ENCODE results near the gene BICC1. TPM values are rescaled to one million over a fixed set of nuclear protein-coding genes. Genes with fewer than 3 reads are reported as not detected.

The BICC1 gene
- total and polyA plus RNA-seq, 2 of the 4 experiments (the other 2 are of a cell fraction), result 5.7 to 42.5 TPM

DNA sequence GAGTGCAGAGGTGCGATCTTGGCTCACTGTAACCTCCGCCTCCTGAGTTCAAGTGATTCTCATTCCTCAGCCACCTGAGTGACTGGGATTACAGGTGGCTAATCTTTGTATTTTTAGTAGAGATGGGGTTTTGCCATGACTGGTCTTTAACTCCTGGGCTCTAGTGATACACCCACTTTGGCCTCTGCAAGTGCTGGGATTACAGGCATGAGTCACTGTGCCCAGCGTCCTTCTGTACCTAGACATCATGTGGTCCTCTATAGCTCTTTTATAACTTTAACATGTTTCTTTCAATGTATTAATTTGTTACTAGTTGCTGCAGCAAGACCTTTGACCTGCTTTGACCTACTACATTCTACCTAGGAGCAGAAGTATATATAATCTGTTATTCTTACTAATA, 38.7 kb upstream of the BICC1 start:
- ATAC-seq (ENCODE audit: low read depth) (no peak), DNase-seq (peak; percentile 53)
- no peaks in the 10 kb centered on the region for H3K79me1 ChIP-seq (ENCODE audit: low read depth in 1 of 2, low read length in 2 of 2)
- in situ Hi-C loops (cut with MboI; ENCODE audit: low sequenced_read_pairs) (no loop called here), intact Hi-C loops (cut with micrococcal nuclease) (no loop called here), dilution Hi-C loops (cut with HindIII; ENCODE audit: low sequenced_read_pairs, unreplicated experiment) (no loop called here)
- no peak overlapping the region for H3K9ac ChIP-seq (ENCODE audit: low read depth, low read length)
- H2BK20ac ChIP-seq (ENCODE audit: low read depth, low read length), result no peak overlapping the region
- POLR2A ChIA-PET (ENCODE audit: unreplicated experiment), result no interaction called here
- no peak overlapping the region for H3K14ac ChIP-seq (replicated peaks; ENCODE audit: low read depth, low read length)
- no peak overlapping the region for H3K4me2 ChIP-seq (ENCODE audit: low read depth, low read length)
- H3K23ac ChIP-seq (ENCODE audit: low read depth, low read length), result no peak overlapping the region
- no peak overlapping the region for H2BK120ac ChIP-seq (ENCODE audit: low read depth, low read length)
- H2BK15ac ChIP-seq (ENCODE audit: low read depth, low read length), result no peak overlapping the region
- no peak overlapping the region for H3K4me3 ChIP-seq (ENCODE audit: insufficient read depth, low read depth, low read length)
- H3K4me1 ChIP-seq (ENCODE audit: control insufficient read depth, insufficient read depth, low read length), result peaks cover 13% of the 10 kb centered on the region
- no peaks in the 10 kb centered on the region for H3K36me3 ChIP-seq (ENCODE audit: control insufficient read depth, insufficient read depth, low read length)
- CTCF ChIA-PET, result no interaction called here
- H3K9me1 ChIP-seq (ENCODE audit: insufficient read depth, low read length), result peaks cover 9% of the 10 kb centered on the region; the same call in 1 of the 2 replicates
- no peak overlapping the region for H3K56ac ChIP-seq (ENCODE audit: extremely low read depth, insufficient read depth, low read length)
- 0 out of 2 replicates have a peak overlapping the region, but pooled peaks have one; percentile 2 for H4K91ac ChIP-seq (ENCODE audit: insufficient read depth, low read depth, low read length)
- BruUV-seq (replicated peaks), result no TSS peak
- H3K27me3 ChIP-seq (ENCODE audit: control insufficient read depth, insufficient read depth, low read length), result no peaks in the 10 kb centered on the region
- H4K5ac ChIP-seq (ENCODE audit: low read depth, low read length), result no peak overlapping the region
- no peak overlapping the region for H2AFZ ChIP-seq (replicated peaks; ENCODE audit: low read length, poor library complexity)
- no peak overlapping the region for H3K4ac ChIP-seq (ENCODE audit: low read depth, low read length)
- H3K27ac ChIP-seq (ENCODE audit: insufficient read depth, low read length), result no peak overlapping the region
- TF ChIP-seq NFE2L2 (IDR thresholded peaks at IDR 0.05; ENCODE audit: low read depth, low read length) (no peak), FOS (IDR thresholded peaks at IDR 0.05; ENCODE audit: low read depth, low read length) (peak; percentile 14; the same call in 1 of the 2 replicates), MXI1 (IDR thresholded peaks at IDR 0.05; ENCODE audit: borderline replicate concordance, low read depth, low read length) (no peak)
- no CpG with 5 or more reads among the region's 3 CpGs for WGBS, 2 experiments (ENCODE audit: extremely low coverage in 2 of 2, insufficient read length in 1 of 2)
- H4K20me1 ChIP-seq (ENCODE audit: insufficient read depth, low read length), result no peaks in the 10 kb centered on the region
- H4K8ac ChIP-seq (ENCODE audit: low read depth in 2 of 2, low read length in 2 of 2), result no peak overlapping the region
- no peak overlapping the region for H2AK5ac ChIP-seq (ENCODE audit: low read depth, low read length)
- no peak overlapping the region for H2BK5ac ChIP-seq (ENCODE audit: low read depth, low read length, poor library complexity, severe bottlenecking)
- no peak overlapping the region for H2AK9ac ChIP-seq (replicated peaks; ENCODE audit: low read depth, low read length, poor library complexity)
- H3K9me3 ChIP-seq (ENCODE audit: control insufficient read depth, insufficient read depth, low read length), result no peaks in the 10 kb centered on the region
- H3K18ac ChIP-seq (ENCODE audit: low read depth, low read length), result no peak overlapping the region

All from IMR-90 (cell line).